HG03196 (cell line): ENCODE results near the gene LPIN1.
"Not testable (repeated sequence)": the region's sequence is repeated elsewhere in the genome, so short reads cannot be mapped to it uniquely, and the experiment has no call there.

Experiments used
- ATAC-seq: cut with Tn5 transposase; IDR thresholded peaks from one replicate; pipeline ENCODE4 v1.9.1; 2021; ENCODE audit not compliant: unreplicated experiment

Gene LPIN1

GRCh38 chr2:11743846-11744553, 2.4 kb upstream of the LPIN1 start:
- ATAC-seq, result peak; percentile 58

- ATAC-seq, result no peak
Observed at GRCh38 chr2:11744631-11745394, 1.6 kb upstream of the LPIN1 start.

GRCh38 chr2:11745613-11746375, 638 bp upstream of the LPIN1 start:
- ATAC-seq, result no peak

- peak; percentile 3 for ATAC-seq
Observed at GRCh38 chr2:11746807-11747459, 501 bp downstream of the LPIN1 start.

GRCh38 chr2:11748018-11748860, 1.8 kb downstream of the LPIN1 start:
- no peak for ATAC-seq

GRCh38 chr2:11748861-11749645, 2.6 kb downstream of the LPIN1 start:
- no peak for ATAC-seq

- no peak for ATAC-seq
Observed at GRCh38 chr2:11749646-11750349, 3.4 kb downstream of the LPIN1 start.

- peak; percentile 26 for ATAC-seq
Observed at GRCh38 chr2:11750422-11750821, 4.0 kb downstream of the LPIN1 start.

GRCh38 chr2:11750917-11751316, 4.5 kb downstream of the LPIN1 start:
- ATAC-seq, result no peak

GRCh38 chr2:11752906-11753305, 6.5 kb downstream of the LPIN1 start:
- no peak for ATAC-seq

- ATAC-seq, result peak; percentile 85
Observed at GRCh38 chr2:11753452-11753885, 7.0 kb downstream of the LPIN1 start.

GRCh38 chr2:11753886-11754699, 7.7 kb downstream of the LPIN1 start:
- ATAC-seq, result peak; percentile 29

GRCh38 chr2:11754700-11755015, 8.2 kb downstream of the LPIN1 start:
- ATAC-seq, result no peak

GRCh38 chr2:11757101-11757500, 10.7 kb downstream of the LPIN1 start:
- no peak for ATAC-seq

GRCh38 chr2:11758187-11758586, 11.8 kb downstream of the LPIN1 start:
- ATAC-seq, result no peak

GRCh38 chr2:11758647-11759046, 12.2 kb downstream of the LPIN1 start:
- no peak for ATAC-seq

GRCh38 chr2:11759182-11759975, 12.9 kb downstream of the LPIN1 start:
- not testable (repeated sequence) for ATAC-seq
